GM18502 (cell line): ENCODE measurements around the gene IL6ST.
"Not testable (repeated sequence)": the region's sequence is repeated elsewhere in the genome, so short reads cannot be mapped to it uniquely, and the experiment has no call there.

Source experiments
- ATAC-seq: cut with Tn5 transposase; IDR thresholded peaks from one replicate; pipeline ENCODE4 v1.9.1; 2021; ENCODE audit warnings: mild to moderate bottlenecking; ENCODE audit not compliant: unreplicated experiment, poor library complexity

IL6ST gene

DNA sequence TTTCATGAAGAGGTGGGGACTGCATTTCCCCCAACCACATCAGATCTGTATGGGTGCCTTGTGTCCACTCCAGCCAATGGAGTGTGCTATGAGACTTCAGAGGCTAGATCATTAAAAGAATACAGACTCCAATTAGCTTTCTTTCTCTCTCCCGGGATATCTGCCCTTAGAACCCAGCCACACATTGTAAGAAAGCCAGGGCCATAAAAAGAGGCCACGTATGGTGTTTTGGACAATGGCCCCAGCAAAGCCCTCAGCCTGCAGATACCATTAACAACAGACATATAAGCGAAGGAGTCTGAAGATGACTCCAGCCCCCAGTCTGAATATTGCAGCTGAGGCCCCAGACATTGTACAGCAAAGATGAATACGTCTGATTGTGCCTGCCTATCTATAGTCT, 21.5 kb downstream of the IL6ST start:
- ATAC-seq, result no peak

DNA sequence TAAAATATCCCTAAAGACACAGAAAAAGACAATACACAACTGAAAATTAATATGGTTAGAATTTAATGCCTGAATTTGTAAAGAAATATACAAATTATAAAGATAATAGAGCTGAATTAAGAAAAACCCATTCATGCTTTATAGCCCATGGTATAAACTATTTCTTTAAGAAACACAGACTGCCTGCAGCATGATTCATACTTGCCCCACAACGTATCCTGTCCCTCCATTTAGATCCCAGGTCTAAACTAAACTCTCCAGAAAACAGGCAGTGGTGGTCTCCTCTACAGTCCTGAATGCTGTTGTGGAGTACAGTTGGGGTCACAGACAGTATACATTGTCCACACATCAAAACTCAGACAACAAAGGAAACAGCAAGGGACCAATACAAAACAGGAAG, 24.8 kb downstream of the IL6ST start:
- ATAC-seq, result no peak

DNA sequence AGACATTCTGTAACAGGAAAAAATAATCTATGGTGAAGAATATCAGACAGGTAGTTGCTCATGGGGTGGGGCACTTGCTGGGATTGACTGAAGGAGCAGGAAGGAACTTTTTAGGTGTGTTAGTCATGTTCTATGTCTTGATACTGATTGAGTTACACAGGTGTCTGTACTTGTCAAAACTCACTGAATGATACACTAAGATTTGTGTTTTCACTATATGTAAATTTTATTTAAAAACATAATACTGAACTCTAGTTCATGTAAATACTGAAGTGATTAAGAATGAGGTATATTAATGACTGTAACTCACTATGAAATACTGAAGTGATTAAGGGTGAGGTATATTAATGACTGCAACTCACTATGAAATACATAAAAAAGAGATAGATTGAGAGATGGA, 28.5 kb downstream of the IL6ST start:
- ATAC-seq, result no peak

DNA sequence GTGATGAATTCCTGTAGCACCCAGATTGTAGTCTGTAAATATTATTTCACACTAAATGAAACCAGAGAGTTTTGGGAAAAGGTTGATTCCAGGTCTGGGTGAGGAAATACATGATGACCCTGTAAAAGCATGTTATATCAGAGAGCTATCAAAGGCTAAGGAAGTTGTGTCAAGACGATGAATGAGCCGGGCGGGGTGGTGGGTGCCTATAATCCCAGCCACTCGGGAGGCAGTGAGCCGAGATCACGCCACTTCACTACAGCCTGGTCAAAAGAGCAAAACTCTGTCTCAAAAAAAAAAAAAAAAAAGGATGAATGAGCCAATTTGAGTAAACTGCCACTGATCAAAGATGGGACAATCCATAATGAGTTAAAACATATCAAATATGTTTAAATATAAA, 29.2 kb downstream of the IL6ST start:
- ATAC-seq, result no peak

DNA sequence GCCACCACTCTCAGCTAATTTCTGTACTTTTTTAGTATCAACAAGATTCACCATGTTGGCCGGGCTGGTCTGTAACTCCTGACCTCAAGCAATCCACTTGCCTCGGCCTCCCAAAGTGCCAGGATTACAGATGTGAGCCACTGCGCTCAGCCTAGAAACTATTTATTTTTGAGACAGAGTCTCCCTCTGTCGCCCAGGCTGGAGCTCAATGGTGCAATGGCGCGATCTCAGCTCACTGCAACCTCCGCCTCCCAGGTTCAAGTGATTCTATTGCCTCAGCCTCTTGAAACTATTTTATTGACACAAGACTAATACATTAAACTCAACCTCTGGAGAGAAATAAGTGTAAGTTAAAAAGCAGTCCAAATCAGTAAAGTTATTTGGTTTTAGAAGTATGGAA, 34.0 kb downstream of the IL6ST start:
- ATAC-seq, result no peak

DNA sequence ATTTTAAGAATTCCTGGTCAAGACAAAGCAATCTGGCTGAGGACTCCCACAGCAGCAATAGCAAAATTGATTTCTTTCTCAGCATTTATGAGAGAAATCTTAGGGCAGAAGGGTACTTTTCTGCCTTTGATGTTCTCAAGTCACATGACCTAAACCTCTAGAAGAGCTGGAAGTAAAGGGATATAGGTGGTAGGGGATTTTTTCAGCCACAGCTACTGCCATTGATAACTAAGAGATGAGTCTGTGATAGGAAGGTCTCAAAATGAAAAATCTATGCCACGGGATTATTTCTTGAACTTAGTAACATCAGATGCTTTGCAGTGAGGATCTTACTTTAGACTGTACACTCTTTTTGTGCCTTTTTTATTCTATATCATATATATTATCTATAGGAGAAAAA, 35.6 kb downstream of the IL6ST start:
- ATAC-seq, result no peak

DNA sequence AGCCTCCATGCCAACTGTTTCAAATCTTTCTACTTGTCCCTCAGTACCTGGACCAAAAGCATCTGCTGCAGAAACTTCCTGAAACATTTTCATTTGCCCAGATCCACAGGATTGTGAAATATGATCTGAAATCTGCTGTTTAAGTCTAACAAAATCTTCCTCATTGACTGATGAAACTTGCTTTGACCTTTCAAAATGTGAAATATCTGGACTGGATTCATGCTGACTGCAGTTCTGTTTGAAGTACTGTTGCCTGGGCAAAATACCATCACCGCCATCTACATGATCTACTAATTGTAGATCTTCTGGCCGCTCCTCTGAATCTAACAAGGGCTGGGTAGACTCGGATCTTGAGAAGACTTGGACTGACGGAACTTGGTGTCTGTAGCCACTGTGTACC, 53.6 kb downstream of the IL6ST start:
- ATAC-seq, result not testable (repeated sequence)

DNA sequence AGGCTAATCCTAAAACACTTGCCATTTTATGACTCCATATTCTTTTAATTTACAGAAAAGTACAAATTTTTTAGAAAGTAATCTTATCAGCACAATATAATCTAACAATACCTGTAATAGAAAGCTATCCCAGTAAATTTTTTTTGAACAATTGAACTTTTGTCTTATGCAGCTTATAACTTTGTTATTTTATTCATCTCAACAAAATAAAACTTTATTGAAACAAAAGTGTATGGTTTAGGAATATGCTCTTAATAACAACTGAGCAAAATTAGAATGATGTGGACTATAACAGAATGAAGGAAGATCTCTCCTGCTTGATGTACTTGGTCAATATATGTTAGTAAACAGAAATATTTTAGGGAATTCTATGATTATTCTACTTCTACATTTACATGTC, 57.2 kb downstream of the IL6ST start:
- not testable (repeated sequence) for ATAC-seq

DNA sequence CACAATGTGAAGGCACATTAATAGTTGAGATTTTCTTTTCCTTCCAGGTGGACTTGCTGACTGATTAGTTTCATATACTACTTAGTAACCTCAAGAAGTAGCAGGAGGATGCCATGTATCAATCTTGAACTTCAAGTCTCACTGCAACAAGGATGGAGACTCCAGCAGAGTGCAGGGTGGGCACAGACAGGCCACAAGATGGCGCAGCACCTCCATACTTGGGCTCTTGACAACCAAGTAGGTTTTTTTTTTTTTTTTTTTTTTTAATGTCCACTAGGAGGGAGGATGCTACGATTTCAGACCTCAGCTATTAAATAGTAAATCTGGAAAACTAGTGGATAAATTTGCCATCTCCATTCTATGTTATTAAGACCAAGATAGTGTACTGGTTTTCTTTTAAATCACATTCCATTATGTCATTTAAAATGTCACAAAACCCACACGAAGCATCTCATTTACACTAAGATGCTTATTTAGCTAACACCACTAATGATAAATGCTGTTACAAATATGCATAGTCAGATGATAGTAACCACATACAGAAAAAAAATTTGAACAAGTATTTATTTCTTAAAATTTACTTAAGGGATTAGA, 58.6 kb downstream of the IL6ST start:
- ATAC-seq, result no peak

DNA sequence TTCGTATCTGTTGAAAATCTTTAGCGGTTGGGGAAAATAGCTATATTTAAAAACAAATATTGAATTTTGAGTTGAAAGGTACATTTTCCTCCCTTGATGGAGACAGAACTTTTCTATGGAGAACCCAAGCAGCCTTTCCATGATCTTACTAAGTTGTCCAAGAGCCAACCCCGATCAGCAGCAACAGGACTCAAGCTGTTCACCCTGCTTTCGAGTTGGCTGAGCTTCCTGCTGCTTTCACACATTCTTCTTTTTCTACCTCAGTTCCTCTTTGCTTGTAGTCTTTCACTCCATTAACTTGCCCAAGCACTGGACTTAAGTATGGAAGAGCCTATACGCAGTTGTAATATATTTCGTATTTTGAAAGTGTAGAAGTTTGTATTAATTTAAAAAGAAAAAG, 59.4 kb downstream of the IL6ST start:
- no peak for ATAC-seq

DNA sequence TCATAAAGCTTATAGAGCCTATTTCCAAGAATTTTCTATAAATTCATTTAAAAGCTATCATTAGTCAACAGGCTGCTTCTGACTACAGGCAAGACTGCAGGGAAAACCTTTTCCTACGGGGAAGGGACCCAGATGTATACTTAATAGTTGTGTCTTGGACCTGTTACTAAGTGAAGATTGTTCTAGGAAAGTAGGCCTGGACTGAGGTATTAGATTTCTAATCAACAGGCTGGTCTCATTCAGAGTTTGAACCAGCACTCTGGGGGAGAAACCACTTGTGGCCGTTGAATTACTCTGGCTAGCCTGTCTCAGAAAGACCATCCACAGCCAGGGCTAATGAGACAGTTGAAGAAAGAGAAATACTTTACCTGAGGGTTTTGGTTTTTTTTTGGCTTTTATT, 60.0 kb downstream of the IL6ST start:
- ATAC-seq, result no peak

DNA sequence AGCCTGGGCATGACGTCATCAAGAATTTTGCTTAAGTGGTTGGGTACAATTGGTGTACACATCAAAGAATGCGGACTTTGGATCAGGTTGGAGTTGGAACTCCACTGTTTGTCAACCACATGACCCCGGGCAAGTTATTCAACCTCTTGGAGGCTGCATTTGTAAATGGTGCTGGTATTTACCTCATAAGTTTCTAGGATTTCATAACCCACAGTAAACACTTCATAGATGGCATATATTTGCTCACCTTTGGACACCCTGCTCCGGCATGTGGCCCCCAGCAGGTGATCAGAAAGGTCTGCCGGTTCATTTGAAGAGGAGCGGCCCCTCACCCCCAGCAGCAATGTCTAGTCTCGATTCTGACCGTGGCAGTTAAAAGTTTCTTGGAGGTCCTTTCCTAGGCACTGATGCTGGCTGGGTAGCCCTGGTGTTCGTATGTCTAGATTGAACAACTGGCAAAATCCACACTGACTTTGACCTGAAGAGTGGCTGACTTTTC, 60.6 kb downstream of the IL6ST start:
- no peak for ATAC-seq

DNA sequence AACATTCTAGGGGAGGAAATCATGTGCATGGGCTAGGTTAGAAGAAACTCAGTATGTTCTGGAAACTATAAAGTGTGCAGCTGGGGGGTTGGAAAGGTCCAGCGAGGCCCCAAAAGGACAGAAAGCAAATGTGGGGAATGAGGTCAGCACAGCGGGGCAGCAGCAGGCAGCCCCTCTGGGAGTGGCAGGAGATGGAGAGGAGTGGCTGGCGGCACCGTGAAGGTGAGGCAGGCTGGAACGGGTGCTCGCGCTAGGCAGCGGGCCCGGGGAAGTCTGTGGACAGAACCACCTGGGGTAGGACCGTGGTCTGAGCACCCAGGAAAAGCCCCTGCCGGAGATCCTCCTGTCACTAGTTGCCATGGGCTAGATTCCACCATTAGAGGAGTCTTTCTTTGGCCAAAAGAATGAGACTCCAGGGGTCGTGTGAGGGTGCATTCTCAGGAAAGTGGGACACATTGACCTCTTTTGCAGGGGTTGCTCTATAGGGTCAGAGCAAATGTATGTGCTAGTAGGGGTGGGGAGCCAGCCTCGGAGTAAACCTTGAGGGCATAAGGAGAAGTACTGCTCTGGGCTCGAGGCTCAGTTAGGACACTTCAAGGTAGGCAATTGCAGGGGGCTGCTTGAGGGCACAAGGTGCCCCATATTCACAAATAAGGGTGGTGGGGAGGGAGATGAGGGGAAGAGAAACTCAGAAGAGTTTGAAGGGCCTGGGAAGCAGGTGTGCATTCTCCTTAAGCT, 61.2 kb downstream of the IL6ST start:
- no peak for ATAC-seq

DNA sequence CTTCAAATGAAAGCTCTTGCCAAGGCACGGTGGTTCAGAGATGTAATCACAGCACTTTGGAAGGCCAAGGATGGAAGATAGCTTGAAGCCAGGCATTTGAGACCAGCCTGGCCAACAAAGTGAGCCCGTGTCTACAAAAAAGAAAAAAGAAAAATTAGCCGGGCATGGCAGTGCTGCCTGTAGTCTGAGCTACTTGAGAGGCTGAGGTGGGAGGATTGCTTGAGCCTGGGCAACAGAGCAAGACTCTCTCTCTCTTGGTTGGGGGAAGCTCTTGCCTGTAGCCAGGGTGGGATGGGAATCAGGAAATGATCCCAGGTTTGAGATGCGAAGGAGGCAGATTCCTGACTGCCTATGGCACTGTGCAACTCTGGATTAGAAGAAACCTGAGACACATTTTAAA, 62.1 kb downstream of the IL6ST start:
- no peak for ATAC-seq

DNA sequence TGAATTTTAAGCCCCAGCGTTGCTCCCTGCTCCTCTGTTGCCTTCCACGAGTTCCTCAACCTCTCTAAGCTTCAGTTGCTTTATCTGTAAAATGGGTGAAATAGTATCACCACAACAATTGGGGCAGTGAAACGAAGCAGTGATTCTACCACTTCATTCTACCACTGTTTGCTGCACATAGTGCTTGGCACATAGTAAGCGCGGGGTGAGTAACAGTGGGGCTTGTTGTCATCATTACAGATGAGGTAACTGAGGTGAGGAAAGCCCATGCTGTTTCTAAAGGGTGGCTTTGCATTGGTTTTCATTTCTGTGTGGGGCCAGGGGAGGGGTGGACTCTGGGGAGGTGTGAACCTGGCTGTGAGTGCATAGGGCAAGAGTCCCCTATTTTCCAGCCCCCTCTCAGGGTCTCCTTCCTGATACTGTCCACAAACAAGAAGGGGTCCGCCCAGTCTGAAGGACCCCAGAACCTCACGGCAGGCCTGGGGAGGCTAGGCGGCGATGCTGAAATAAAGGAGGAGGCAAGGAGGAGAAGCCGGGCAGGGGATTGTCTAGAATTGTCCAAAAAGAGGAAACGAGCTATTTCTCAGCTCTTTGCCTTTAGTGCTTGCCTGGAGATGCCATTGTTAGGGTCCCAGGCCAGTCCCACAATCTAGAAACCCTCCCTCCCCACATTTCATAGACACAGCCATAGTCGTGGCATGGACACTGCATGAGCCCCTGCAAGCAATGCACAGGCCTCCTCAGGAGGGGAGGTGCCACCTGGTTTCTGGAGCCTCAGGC, 65.6 kb downstream of the IL6ST start:
- ATAC-seq, result no peak

DNA sequence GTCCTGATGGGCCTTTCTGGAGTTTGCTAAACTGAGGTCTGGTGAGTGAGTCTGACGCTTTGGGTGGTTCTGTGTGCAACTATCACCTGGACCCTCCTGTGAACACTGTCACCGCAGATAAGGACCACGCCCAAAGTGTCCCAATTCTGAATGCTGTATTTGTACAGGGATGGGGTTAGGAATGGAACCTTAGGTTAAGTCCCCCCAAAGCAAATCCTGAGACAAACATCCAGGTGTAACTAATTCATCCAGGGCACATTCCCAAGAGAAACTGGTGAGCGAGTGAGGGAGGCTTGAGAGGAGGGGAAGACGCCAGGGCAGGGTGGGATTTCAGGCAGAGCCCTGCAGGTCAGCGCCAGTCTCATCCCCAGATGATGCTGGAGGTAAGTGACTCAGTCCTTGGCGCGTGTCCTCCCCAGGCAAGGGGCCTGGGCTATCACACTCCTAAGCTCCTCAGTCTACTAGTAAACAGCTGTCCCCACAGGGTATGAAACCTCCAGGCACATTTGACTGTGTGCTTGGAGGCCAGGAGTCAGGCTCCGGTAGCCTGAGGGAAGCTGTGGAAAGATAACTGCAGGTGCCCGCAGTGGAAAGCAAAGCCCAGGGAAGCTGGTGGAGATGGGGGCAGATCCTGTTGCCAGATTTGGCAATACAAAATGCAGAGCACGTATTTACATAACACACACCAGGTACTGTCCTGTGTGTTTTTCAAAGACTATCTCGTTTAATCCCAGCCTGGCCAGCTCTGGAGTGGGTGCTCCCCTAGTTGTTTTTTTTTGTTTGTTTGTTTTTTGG, 66.7 kb downstream of the IL6ST start:
- no peak for ATAC-seq

DNA sequence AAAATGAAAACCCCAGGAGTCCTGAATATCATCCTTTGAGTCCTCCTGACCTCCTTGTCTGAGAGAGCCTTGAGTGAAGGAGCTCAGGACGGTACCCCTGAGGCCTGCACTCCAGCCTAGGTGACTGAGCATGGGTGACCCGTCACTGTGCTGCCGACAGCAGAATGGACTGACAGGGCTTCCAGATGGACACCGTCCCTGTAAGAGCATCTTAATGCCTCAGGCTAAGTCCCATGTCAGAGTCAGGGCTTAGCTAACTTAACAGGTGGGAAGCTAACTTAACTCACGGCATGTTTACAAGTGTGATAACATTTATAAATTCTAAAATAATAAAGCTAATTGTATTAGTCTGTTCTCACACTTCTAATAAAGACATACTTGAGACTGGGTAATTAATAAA, 68.3 kb downstream of the IL6ST start:
- ATAC-seq, result no peak

DNA sequence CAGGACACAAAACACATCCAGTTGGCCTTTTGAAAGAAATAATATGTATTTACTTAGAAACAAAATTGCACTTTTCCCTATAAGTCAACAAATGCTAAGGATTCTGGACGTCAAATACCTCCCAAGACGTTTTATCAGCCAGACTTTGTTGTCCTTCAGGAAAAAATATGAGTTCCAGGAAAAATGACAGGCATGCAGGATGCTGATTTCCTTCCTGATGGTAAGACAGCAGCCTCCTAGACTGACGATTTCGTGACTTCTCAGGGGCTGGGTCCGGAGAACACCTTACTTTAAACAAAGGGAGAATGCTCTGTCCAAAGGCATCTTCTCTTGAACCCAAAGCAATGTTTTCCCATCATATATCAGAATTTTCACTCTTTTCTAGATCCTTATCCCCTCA, 69.1 kb downstream of the IL6ST start:
- ATAC-seq, result no peak

DNA sequence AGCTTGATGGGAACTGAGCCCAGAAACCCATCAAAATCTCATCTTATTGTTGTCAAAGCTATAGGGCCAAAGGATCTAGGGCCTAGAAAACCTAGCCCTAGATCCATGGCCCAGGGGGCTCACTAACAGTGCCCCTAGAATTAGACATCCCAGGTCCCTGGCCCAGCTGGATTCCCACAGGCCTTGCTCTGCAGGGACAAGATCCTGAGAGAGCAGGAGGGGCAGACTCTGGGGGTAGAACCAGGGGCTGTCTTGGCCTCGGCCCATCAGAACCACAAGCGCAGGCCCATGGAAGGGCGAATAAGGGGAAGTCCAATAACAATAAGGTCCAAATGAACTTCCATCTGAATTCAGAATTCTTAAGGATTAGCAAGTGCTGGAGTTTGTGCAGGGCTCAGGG, 69.6 kb downstream of the IL6ST start:
- ATAC-seq, result no peak

DNA sequence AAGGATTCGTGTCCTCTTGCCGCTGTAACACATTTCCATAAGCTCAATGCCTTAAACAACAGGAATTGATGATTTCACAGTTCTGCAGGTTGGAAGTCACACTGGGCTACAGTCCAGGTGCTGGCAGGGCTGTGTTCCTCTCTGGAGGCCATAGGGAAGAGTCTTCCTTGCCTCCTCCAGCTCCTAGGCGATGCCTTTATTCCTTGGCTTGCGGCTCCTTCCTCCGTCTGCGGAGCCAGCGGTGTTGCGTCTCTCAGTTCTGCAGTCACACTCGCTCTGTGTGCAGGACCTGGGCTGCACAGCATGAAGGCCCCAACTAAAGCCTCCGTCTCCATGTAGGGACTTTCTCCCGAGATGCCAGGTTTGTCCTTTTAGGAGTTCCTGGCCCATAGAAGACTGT, 70.0 kb downstream of the IL6ST start:
- no peak for ATAC-seq
